NOMO-1 (cell line): Measurements from ENCODE around the gene OSBPL6.
"Not testable (repeated sequence)": the region's sequence is repeated elsewhere in the genome, so short reads cannot be mapped to it uniquely, and the experiment has no call there.

ENCODE experiments used
- DNase-seq, 2 experiments: peaks; one replicate each; lab custom pipeline; 2025; ENCODE audit not compliant: unreplicated experiment in 2 of 2; lab: John Stamatoyannopoulos, UW

OSBPL6 gene

GRCh38 chr2:178295906-178296305, 101.6 kb downstream of the OSBPL6 start:
- no peak for DNase-seq

GRCh38 chr2:178296394-178297090, 102.2 kb downstream of the OSBPL6 start:
- DNase-seq, result no peak

- no peak for DNase-seq
These were observed 102.7 kb downstream of the OSBPL6 start for GRCh38 chr2:178297091-178297411.

- DNase-seq, result no peak
These were observed 104.5 kb downstream of the OSBPL6 start for GRCh38 chr2:178298785-178299212.

- DNase-seq, result no peak
These were observed 107.4 kb downstream of the OSBPL6 start for GRCh38 chr2:178301649-178302238.

GRCh38 chr2:178304333-178304732, 110.0 kb downstream of the OSBPL6 start:
- no peak for DNase-seq

- DNase-seq, result peak; percentile 25 to 52
These were observed 112.2 kb downstream of the OSBPL6 start for GRCh38 chr2:178306352-178307073.

- DNase-seq, result no peak
These were observed 113.3 kb downstream of the OSBPL6 start for GRCh38 chr2:178307650-178308049.

GRCh38 chr2:178309541-178309940, 115.2 kb downstream of the OSBPL6 start:
- no peak for DNase-seq

GRCh38 chr2:178315078-178315477, 120.8 kb downstream of the OSBPL6 start:
- DNase-seq, result no peak

GRCh38 chr2:178315488-178315948, 121.2 kb downstream of the OSBPL6 start:
- DNase-seq, result no peak

- no peak for DNase-seq
These were observed 123.5 kb downstream of the OSBPL6 start for GRCh38 chr2:178317811-178318210.

GRCh38 chr2:178320011-178320585, 125.8 kb downstream of the OSBPL6 start:
- no peak for DNase-seq

GRCh38 chr2:178322068-178322467, 127.8 kb downstream of the OSBPL6 start:
- no peak for DNase-seq

GRCh38 chr2:178323331-178323730, 129.0 kb downstream of the OSBPL6 start:
- not testable (repeated sequence) for DNase-seq

- no peak for DNase-seq
These were observed 129.8 kb downstream of the OSBPL6 start for GRCh38 chr2:178324077-178324476.

- no peak for DNase-seq
These were observed 131.0 kb downstream of the OSBPL6 start for GRCh38 chr2:178325268-178325667.

GRCh38 chr2:178327516-178327915, 133.2 kb downstream of the OSBPL6 start:
- DNase-seq, result no peak

- DNase-seq, result no peak
These were observed 133.7 kb downstream of the OSBPL6 start for GRCh38 chr2:178328037-178328436.

- no peak for DNase-seq
These were observed 136.1 kb downstream of the OSBPL6 start for GRCh38 chr2:178330175-178331017.
